ENCODE data around the gene CACNA1C.

Gene CACNA1C

DNA sequence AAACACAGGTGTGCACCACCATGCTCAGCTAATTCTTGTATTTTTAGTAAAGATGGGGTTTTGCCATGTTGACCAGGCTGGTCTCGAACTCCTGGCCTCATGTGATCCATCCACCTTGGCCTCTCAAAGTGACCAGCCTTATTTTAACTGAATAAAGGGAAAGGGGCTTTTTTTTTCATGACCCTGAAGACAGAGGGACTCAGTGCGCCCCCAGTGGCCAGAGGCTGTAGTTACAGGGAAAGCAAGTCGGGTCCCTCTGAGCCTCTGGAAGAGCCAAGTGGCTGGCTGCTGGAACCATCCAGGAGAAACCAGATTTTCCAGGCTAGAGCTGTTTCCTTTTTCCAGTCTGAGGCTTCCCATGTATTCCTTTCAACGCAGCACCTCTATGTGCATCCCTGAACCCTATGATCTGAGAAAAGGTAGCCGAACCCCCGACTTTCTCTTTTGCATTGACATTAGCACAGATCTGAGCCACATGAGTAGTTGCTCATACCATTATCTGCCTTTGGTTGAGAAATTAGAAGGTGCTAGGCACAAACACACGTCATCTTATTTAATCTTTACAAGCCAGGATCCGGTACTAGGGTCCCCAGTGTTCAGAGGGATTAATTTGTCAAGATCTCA lies 342.7 kb downstream of the CACNA1C start:
- in situ Hi-C loops (cut with HindIII; ENCODE audit: low sequenced_read_pairs) = no loop called here

DNA sequence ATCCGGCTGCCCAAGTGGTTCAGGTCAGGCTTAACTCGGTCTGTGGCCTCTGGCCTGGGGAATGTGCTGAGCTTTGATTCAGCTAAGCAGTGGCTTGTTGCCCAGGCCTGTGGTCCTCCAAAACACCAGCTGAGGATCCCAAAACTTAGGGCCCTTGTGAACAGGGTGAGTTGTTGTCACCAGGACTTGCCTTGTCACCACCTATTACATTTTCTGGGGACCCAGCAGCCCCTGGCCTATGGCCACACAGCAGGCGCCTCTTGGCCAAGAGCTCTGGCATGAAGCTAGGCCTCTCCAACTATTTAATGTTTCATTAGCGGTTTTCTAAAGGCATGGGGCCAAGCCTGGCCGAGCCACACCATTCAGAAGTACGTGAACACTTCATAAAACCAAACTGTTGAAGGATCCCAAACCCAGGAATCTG lies 343.7 kb downstream of the CACNA1C start:
- in situ Hi-C loops (cut with HindIII; ENCODE audit: low sequenced_read_pairs) = no loop called here

DNA sequence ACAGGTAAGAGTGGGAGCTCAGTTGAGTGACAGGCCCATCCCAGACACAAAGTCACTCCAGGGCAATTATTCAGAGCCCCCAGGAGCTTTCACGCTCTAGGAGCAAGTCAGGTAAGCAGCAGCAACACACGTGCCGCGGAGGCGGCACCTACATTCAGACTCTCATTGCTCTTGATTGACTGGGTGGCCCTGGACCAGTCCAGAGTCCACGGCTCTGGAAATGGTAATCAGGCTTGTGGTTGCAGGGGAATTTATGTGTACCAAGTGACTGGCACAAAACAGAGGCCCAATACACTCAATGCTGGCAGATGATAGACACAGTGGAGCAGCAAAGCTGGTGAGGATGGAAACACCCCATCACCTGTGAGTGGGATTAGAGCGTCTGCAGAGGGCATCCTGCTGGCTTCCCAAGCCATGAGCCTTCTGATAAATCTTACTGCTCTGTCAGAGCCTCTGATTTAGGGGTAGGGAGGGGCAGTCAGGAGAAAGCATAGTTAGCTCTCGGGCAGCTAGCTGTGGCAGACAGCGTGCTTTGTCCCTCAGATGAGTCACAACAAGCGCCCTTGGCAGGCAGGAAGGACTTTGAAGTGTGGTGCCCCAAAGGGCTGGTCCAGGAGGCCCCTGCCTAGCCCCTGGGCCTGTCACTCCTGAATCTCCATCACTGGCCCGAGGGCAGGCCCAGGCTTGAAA lies 344.7 kb downstream of the CACNA1C start:
- in situ Hi-C loops (cut with HindIII; ENCODE audit: low sequenced_read_pairs) = no loop called here

DNA sequence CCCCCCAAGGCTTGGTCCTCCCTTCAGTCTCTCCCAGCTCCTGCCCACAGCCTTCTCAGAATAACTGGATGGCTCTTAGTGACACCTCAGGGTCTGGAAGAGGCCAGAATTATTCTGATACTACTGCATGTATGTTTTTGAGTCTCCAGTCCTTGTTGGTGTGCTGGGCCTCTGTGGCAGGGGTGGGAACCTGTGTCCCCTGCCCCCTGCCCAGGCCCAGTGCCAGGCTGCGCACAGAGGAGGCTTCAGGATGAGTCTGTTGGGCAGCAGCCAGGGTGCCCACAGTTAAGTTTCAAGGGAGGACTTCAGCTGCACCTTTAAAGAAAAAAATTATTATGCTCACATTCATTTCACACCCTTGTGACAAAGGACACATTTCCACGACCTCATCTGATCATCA lies 348.3 kb downstream of the CACNA1C start:
- in situ Hi-C loops (cut with HindIII; ENCODE audit: low sequenced_read_pairs) = no loop called here

DNA sequence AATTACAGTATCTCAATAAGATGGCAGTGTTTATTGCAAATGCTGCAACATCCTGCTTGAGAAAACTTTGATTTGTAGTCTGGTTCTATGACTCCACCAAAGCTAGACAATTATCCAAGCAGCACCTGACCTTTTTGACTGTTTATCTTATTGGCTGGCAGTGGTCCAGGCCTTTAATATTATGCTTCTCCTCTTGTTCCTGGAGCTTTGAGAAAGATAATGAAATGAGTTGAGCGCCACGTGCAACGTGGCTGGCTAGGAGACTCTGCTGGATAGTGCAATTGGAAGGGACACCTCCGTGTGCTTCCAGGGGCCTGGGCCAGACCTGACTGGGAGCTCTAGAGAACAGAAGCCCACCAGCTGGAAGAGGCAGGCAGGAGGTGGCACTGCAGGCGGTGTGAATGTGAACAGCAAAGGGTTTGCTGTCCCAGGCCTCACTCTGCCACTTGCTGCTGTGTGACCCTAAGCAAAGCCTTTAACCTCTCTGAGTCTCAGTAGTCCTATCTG lies 349.3 kb downstream of the CACNA1C start:
- in situ Hi-C loops (cut with HindIII; ENCODE audit: low sequenced_read_pairs) = no loop called here

DNA sequence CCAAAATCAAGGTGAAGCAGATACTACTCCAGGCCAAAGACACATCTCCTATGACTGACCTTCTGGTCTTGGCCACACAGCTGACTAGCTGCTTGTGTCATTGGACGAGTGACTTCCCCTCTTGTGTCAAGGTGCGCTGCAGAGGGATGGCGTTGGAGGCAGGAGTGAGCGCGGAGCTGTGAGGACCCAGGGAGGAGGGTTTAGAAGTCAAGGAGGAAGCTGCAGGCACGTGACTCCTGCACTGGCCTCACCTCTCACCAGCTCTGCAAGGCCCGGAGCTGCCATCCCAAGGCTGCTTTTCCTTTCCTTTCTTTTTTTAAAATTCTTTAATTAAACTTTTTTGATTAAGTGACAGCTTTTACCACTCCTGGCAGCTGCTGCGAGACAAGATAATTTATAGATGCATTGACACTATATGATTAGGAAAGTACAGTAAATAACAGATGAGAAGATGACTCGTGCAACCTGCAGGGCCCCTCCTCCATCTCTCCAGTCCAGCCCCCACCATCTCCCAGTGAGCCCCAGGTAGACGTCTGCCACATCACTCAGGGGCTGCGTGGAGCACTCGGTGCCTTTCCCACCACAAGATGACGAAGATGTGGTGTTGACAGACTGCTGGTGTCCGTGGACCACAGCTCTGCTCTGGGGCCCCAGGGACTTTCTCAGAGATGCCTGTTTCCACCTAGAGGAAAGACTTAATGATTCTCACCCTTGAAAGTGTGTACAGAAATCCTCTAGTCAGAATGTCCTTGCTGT lies 350.6 kb downstream of the CACNA1C start:
- in situ Hi-C loops (cut with HindIII; ENCODE audit: low sequenced_read_pairs) = no loop called here

DNA sequence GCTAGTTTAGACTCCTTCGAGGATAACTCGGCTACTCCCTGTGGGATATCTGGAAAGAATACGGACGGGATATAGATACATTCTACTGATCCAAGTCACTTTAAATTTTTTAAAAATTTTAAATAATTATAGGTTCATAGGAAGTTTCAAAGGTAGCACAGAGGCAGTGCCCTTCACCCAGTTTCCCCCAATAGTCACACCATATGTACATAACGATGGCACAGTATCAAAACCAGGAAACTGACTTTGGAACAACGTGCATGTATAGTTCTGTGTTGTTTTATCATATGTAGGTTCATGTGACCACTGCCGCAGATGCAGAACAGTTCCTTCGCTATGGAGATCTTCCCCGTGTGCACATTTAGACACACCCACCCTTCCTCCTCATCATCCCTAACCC lies 352.3 kb downstream of the CACNA1C start:
- in situ Hi-C loops (cut with HindIII; ENCODE audit: low sequenced_read_pairs) = no loop called here

DNA sequence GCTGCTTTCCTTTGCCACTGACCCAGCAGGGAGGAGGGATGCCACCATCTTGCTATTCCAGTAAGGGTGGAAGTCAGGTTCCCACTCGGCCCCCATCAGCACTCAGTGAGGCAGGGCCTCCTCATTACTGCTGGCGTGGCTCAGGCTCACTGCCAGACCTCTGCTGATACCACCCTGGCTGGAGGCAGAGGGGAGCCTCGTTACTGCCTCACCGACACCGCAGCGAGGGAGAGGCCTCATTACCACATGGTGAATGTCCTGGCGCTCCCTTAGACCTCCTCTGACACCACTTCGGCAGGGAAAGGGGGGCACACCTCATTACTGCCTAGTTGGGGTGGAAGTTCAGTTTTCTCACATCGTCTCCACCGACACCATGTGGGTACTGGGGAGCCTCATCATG lies 354.1 kb downstream of the CACNA1C start:
- in situ Hi-C loops (cut with HindIII; ENCODE audit: low sequenced_read_pairs) = no loop called here

DNA sequence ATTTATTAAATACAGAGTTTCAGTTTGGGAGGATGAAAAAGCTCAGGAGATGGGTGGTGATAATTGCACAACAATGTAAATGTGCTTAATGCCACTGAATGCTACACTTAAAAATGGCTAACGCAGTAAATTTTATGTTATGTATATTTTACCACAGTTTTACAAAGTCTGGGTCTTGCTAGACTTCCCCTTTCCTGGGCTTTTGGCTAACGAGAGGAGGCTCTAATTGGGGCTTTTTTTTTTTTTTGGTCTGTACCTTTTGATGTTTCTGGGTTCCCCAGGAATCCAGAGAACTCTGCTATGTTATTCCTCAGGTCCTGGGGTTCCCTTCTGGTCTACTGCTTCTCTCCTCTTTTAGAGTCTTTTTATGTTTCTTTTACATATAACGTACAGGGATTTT lies 355.5 kb downstream of the CACNA1C start:
- in situ Hi-C loops (cut with HindIII; ENCODE audit: low sequenced_read_pairs) = no loop called here

DNA sequence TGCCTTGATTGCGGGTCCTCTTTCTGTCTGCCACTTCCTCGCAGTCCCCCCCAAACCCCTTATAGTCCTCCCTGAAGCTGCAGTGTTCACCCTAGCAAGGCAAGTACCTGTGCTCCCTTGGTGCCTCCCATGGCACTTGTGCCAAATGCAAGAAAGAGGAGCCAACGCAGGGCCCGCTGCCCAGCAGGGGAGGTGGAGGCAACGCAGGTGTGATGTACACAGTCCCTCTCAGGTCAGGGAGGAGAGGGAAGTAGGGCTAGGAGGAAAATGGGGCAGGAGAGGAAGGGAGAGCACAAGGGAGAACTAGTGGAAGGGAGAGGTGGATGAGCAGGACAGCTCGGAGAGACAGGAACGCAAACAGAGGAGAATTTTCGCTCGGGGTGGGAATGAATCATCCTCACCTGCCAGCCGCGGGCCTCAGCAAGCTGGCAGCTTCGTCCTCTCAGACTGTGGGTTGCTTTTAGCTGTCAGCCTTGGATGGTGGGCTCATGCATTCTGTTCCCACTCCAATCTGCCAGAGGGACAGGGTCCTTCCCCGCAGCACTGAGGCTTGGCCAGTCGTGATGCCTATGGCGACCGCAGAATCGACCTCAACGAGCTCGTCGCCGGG lies 357.0 kb downstream of the CACNA1C start:
- in situ Hi-C loops (cut with HindIII; ENCODE audit: low sequenced_read_pairs) = no loop called here

DNA sequence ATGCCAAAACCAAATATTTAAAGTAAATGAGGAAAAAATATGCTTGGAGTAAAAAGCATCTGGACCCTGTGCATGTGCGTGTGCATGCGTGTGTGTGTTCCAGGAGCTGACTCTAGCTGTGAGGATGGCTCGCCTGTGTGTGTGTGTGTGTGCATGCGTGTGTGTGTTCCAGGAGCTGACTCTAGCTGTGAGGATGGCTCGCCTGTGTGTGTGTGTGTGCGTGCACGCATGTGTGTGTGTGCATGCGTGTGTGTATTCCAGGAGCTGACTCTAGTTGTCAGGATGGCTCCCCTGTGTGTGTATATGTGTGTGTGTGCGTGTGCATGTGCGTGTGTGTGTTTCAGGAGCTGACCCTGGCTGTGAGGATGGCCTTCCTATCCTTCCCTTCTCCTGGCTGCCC lies 357.7 kb downstream of the CACNA1C start:
- in situ Hi-C loops (cut with HindIII; ENCODE audit: low sequenced_read_pairs) = no loop called here

DNA sequence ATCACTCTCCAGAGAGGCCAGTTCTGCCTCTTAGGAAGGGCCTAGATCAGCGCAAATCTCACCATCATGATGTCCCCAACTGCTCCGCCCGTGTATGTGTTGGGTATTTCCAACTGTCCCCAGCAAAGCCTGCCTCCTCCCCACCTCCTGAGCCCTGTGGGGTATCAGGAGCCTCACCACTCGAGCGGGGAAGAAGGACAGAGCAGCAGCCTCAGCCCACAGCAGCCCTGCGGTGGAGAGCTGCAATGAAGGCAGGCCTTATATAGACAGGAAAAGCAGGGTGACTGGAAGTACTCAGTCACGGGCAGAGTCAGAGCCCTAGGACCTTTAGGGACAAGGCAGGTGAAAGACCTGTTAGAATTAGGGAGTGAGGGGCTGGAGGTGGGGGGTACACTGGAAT lies 358.2 kb downstream of the CACNA1C start:
- in situ Hi-C loops (cut with HindIII; ENCODE audit: low sequenced_read_pairs) = no loop called here

DNA sequence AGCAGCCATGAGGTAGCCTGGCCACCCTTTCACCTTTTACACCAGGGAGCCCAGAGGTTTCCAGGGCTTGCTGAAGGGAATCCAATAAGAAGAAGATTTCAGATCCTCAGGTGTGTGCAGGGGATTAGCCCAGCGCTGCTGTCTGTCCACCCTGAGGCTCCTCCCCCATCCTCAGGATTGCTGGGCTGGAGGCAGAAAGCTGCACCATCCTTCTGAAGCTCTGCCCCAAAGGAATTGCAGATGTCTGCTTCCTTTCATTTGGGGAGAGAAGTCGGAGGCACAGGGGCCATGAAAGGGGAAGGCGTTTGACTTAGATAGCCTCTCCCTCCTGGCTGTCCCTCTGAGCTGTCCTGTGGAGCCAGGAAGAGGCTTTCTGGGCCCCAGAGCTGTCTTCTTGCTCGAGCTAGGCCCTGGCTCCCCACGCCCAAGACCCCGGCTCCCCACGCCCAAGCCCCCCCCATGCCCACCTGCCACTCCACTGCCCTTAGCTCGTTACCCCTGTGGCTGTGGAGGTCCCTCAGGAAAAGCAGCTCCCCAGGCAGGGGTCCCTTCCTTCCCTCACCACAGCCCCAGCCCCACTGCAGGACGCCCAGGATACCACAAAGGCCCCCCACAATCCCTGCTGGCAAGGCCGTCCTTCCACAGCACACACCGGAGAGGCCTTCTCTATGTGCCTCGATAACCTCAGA lies 359.0 kb downstream of the CACNA1C start:
- in situ Hi-C loops (cut with HindIII; ENCODE audit: low sequenced_read_pairs) = no loop called here

DNA sequence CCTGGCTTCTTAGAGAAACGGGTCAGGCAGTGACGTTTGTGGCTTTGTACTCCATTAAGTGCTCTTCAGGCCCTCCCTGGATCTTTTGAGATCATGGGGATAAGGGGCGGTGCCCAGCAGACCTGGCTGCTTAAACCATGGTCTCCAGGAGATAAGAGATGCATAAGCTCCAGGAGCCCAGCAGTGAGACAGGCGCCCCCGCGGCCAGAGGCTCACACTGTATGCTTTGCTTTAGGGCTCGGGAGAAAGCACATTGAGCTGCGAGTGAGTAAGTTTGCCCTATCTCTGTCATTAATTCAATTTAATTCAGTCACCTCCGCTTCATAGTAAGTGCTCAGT lies 359.5 kb downstream of the CACNA1C start:
- in situ Hi-C loops (cut with HindIII; ENCODE audit: low sequenced_read_pairs) = no loop called here

DNA sequence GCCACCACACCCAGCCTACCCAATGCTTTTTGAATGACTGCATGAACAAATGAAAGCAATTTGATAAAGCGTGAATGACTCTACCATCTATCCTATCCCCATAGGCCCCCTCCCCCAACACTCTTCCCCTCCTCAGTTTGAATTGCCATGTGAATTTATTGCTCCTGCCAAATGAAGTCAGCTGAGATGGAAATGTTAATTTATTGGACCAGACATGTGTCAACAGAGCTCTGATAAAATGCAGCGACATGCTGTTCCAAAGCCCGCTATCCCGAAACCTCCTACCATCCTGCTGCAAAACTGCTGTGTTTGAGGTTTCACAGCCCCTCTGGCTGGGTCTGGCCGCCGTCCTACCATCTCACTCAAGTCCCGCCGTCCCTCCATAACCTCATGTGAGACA lies 360.5 kb downstream of the CACNA1C start:
- in situ Hi-C loops (cut with HindIII; ENCODE audit: low sequenced_read_pairs) = no loop called here

DNA sequence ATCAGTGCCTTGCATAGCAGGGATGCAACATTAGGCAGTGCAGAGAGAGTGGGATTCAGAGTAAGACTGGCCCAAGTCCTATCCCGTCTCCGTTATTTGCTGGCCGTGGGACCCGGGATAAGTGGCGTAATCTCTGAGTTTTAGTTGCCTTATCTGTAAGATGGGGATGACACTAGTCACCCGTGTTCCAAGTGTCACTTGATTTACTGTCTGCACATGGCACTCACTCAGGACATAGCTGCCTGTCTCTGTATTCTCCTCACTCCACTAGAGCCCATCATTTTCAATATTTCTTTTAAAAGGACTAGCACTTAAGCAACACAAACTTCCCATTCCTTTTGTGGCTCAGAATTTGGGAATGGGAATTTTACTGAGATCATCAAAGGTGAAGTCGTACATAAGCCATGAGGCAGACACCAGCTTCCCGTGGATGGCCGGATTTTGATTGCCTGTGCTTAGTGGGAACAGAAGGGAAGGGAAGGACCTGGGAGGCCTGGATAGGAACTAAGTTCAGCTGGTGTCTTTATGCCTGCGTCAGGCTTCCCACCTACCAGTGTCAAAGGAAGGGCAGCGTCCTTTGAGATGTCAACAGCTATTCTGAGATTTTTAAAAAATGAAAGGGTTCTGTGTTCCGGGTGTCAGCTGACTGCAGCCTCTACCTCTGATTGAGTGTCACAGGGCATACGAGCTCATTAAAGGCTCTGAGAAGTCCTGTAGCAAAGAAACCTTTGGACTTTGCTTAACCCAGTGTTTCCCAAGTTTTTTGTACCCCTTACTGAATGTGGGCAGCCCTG lies 361.4 kb downstream of the CACNA1C start:
- in situ Hi-C loops (cut with HindIII; ENCODE audit: low sequenced_read_pairs) = no loop called here

DNA sequence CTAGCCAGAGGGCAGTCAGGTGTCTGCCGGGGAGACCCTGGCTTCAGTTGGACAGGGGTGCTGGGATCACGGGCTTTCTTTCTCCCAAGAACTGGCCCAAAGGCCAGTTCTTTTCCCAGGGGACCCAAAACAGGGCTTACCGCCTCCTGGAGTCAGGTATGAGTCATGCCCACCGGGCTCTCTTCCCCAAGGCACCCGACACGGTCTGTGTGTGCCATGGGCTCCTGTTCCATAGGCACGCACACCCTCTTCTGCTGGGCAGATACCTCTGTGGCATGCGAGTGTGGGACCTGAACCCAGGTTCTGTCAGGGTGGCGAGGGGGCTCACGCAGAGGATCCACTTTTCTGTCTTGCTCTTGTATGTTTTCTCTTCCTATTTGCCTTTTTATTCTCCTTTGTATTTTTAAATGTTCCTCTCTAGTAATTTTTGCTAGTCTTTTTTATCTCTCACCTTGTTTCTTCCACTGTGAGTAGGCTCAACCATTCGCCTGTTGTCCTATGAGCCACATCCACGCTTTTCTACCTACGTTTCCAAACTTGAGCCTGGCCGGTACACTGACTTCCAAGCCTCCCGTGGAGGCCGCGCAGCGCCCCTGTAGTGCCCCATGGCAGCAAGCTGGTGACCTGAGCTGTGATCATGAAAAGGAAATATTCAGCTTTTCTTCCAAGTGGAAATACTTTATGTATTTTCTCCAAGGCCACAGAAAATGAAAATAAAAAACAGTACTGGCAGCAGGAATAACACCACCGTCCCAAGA lies 362.2 kb downstream of the CACNA1C start:
- in situ Hi-C loops (cut with HindIII; ENCODE audit: low sequenced_read_pairs) = no loop called here

DNA sequence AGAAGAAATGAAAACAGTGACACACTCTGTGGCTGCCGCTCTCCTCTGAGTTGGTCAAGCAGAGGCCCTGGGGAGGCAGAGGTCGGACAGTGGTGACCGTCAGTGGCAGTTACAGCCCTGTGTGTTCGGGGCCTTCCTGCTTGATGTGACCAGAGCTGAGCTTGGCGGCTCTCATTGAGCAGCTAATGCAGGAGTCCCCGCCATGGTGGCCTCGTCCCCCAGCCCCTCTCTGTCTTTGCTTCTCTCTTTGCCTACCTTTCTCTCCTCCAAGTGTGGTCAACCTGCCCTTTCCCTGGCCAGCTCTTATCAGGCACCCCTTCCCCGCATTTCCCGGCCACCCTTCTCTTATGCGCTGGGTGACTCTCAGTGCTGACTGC lies 362.8 kb downstream of the CACNA1C start:
- in situ Hi-C loops (cut with HindIII; ENCODE audit: low sequenced_read_pairs) = no loop called here

DNA sequence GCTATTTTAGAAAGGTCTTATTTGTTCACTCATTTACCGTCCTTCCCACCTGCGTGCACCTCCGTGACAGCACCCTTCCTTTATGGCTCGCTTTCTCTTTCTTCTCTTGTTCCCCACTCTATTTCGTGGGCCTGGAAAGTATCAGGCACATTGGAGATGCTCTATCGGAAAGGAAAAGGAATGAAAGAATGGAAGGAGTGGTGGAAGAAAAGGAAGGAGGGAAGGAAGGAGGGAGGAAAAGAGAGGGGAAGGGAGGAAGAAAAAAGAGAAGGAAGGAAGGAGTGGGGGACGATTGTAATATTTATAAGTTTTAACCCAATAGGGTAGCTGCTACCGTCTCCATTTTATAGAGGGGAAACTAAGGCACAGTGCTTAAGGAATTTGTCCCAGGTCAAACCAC lies 363.4 kb downstream of the CACNA1C start:
- in situ Hi-C loops (cut with HindIII; ENCODE audit: low sequenced_read_pairs) = no loop called here
